Measurements from ENCODE around the gene EDRF1.

- no peak for TF ChIP-seq POLR2A (IDR thresholded peaks at IDR 0.05)
- TF ChIP-seq, protein P1, sequence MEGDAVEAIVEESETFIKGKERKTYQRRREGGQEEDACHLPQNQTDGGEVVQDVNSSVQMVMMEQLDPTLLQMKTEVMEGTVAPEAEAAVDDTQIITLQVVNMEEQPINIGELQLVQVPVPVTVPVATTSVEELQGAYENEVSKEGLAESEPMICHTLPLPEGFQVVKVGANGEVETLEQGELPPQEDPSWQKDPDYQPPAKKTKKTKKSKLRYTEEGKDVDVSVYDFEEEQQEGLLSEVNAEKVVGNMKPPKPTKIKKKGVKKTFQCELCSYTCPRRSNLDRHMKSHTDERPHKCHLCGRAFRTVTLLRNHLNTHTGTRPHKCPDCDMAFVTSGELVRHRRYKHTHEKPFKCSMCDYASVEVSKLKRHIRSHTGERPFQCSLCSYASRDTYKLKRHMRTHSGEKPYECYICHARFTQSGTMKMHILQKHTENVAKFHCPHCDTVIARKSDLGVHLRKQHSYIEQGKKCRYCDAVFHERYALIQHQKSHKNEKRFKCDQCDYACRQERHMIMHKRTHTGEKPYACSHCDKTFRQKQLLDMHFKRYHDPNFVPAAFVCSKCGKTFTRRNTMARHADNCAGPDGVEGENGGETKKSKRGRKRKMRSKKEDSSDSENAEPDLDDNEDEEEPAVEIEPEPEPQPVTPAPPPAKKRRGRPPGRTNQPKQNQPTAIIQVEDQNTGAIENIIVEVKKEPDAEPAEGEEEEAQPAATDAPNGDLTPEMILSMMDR (IDR thresholded peaks at IDR 0.05): no peak
Measured at GRCh38 chr10:125757742-125758141, 38.2 kb downstream of the EDRF1 start.

Data from gastroesophageal sphincter (tissue), 3 donors.